SU-DHL-6 (cell line): ENCODE data around the gene SF3B3.

ENCODE experiments used
- CTCF ChIP-seq: fragments of 200-600 bp; sonication (generic); IDR thresholded peaks from one replicate; pipeline ENCODE4 v1.5.1; 2017; ENCODE audit warnings: antibody characterized with exemption, mild to moderate bottlenecking, low read length, moderate library complexity; ENCODE audit not compliant: insufficient read depth, poor library complexity, severe bottlenecking
- EZH2phosphoT487 ChIP-seq: fragments of 200-600 bp; sonication (generic), shearing (Covaris generic); conservative IDR thresholded peaks from 2 replicates; pipeline ENCODE4 v1.6.1; 2018; ENCODE audit warnings: mild to moderate bottlenecking, antibody characterized with exemption, low read length, moderate library complexity, mixed read lengths

- TF ChIP-seq CTCF (no peak), EZH2phosphoT487 (no peak)
These were observed 41.0 kb upstream of the SF3B3 start for GRCh38 chr16:70482624-70483023.
